Upper lobe of right lung (tissue), 1 donor: ENCODE data around the gene PTPRH. TPM values are rescaled to one million over a fixed set of nuclear protein-coding genes. Genes with fewer than 3 reads are reported as not detected.
"Not testable (repeated sequence)": the region's sequence is repeated elsewhere in the genome, so short reads cannot be mapped to it uniquely, and the experiment has no call there.

Experiments
- ATAC-seq: fragments of 200-7000 bp; cut with Tn5 transposase; one replicate; pipeline ENCODE4 v1.9.1; 2020; ENCODE audit warnings: mild to moderate bottlenecking, moderate library complexity
- DNase-seq: peaks from one replicate; pipeline ENCODE4 v3.0.0-alpha.2; 2020
- H3K27ac ChIP-seq: fragments of 200-600 bp; one replicate; pipeline ENCODE4 v1.8.0; 2022
- H3K27me3 ChIP-seq: fragments of 200-600 bp; one replicate; pipeline ENCODE4 v1.8.0; 2022; ENCODE audit warnings: mild to moderate bottlenecking
- H3K36me3 ChIP-seq: fragments of 200-600 bp; one replicate; pipeline ENCODE4 v1.8.0; 2022
- H3K4me1 ChIP-seq: fragments of 200-600 bp; one replicate; pipeline ENCODE4 v1.8.0; 2022
- H3K4me3 ChIP-seq: fragments of 200-600 bp; one replicate; pipeline ENCODE4 v1.8.0; 2022; ENCODE audit warnings: mild to moderate bottlenecking
- H3K9me3 ChIP-seq: fragments of 200-600 bp; one replicate; pipeline ENCODE4 v1.8.0; 2022
- CTCF ChIP-seq: fragments of 200-600 bp; IDR thresholded peaks from one replicate; pipeline ENCODE4 v1.8.0; 2022; ENCODE audit warnings: antibody characterized with exemption
- intact Hi-C: fragments of 100-400 bp; cut with DNase I; formaldehyde crosslinking; loops from one replicate; pipeline ENCODE4 v1.11.0; 2022
- total RNA-seq: library from RNA; stranded (reverse); fragmentation: NEBNext Ultra II Directional; extraction: Animal tissue kit (Norgen Biotek cat#: 25700); gene quantifications from one replicate; pipeline ENCODE4 v1.2.1, GENCODE V29; 2021
- donor health status: DM: no; HTN: yes; CAD: no; lungs with severe emphysema.

The PTPRH gene
- total RNA-seq, 1 donor from 2014 or later: not detected

- ATAC-seq (no peak), DNase-seq (no peak)
- Histone ChIP-seq H3K27ac (no peak overlapping the region), H3K27me3 (peaks cover 93% of the 10 kb centered on the region), H3K36me3 (no peaks in the 10 kb centered on the region), H3K9me3 (no peaks in the 10 kb centered on the region), H3K4me1 (no peaks in the 10 kb centered on the region), H3K4me3 (no peak overlapping the region)
- intact Hi-C loops: no loop called here
- no peak for TF ChIP-seq CTCF
These were observed 36.6 kb downstream of the PTPRH start for GRCh38 chr19:55172741-55173140.

GRCh38 chr19:55172318-55172717, 37.0 kb downstream of the PTPRH start:
- H3K36me3 ChIP-seq, H3K4me1 ChIP-seq, ATAC-seq, DNase-seq, H3K9me3 ChIP-seq, H3K4me3 ChIP-seq, intact Hi-C loops, H3K27ac ChIP-seq: not testable (repeated sequence)
- H3K27me3 ChIP-seq: peaks cover 92% of the 10 kb centered on the region

GRCh38 chr19:55171440-55171839, 37.9 kb downstream of the PTPRH start:
- intact Hi-C loops: no loop called here
- Histone ChIP-seq H3K27ac (no peak overlapping the region), H3K27me3 (peaks cover 91% of the 10 kb centered on the region), H3K4me1 (no peaks in the 10 kb centered on the region), H3K36me3 (no peaks in the 10 kb centered on the region), H3K4me3 (no peak overlapping the region), H3K9me3 (no peaks in the 10 kb centered on the region)
- ATAC-seq (no peak), DNase-seq (no peak)
- no peak for TF ChIP-seq CTCF

- intact Hi-C loops: no loop called here
- ATAC-seq: no peak
- Histone ChIP-seq H3K9me3 (no peaks in the 10 kb centered on the region), H3K4me3 (no peak overlapping the region), H3K36me3 (no peaks in the 10 kb centered on the region), H3K4me1 (no peaks in the 10 kb centered on the region), H3K27ac (no peak overlapping the region), H3K27me3 (peaks cover 86% of the 10 kb centered on the region)
- no peak for TF ChIP-seq CTCF
- no peak for DNase-seq
These were observed 40.2 kb downstream of the PTPRH start for GRCh38 chr19:55169136-55169535.

- intact Hi-C loops: no loop called here
- ATAC-seq (peak; percentile 99), DNase-seq (peak; percentile 96)
- peaks cover 87% of the 10 kb centered on the region for H3K27me3 ChIP-seq
- TF ChIP-seq CTCF: no peak
- H3K4me1 ChIP-seq: no peaks in the 10 kb centered on the region
- H3K36me3 ChIP-seq: no peaks in the 10 kb centered on the region
- H3K4me3 ChIP-seq: peak within 1 kb of the TSS; percentile 43
- no peaks in the 10 kb centered on the region for H3K9me3 ChIP-seq
- no peak within 1 kb of the TSS for H3K27ac ChIP-seq
These were observed 42.6 kb downstream of the PTPRH start, which contains the start of gene DNAAF3 for GRCh38 chr19:55166530-55167268. Gene DNAAF3 (minus strand): TSS chr19:55166613. CDS start chr19:55166413, 200 bp downstream.

- Histone ChIP-seq H3K36me3 (no peaks in the 10 kb centered on the region), H3K27me3 (peaks cover 88% of the 10 kb centered on the region), H3K27ac (no peak overlapping the region), H3K4me3 (peak overlapping the region; percentile 43), H3K9me3 (no peaks in the 10 kb centered on the region), H3K4me1 (no peaks in the 10 kb centered on the region)
- peak; percentile 16 for TF ChIP-seq CTCF
- DNase-seq (peak; percentile 78), ATAC-seq (peak; percentile 75)
- intact Hi-C loops: no loop called here
These were observed 43.3 kb downstream of the PTPRH start for GRCh38 chr19:55165952-55166529.
